GM13976 (cell line): ENCODE results near the gene TENT5A.

Experiments used
- DNase-seq: peaks from one replicate; pipeline ENCODE4 v3.0.0; 2012; ENCODE audit warnings: low spot score
- CTCF ChIP-seq: IDR thresholded peaks from 2 replicates; pipeline ENCODE4 v1.5.1; 2012; ENCODE audit warnings: borderline replicate concordance, mild to moderate bottlenecking; ENCODE audit not compliant: insufficient read depth; ENCODE audit errors: extremely low read depth, missing control alignments, control extremely low read depth
- in situ Hi-C: fragments of 300-500 bp; cut with MboI; formaldehyde crosslinking; loops from one replicate; pipeline ENCODE4 v1.12.0; 2022; ENCODE audit warnings: low sequenced_read_pairs, mixed read lengths, inconsistent platforms; ENCODE audit not compliant: unreplicated experiment

The TENT5A gene

GRCh38 chr6:81768150-81768942 lies 15.9 kb upstream of the TENT5A start:
- no peak for DNase-seq
- in situ Hi-C loops: no loop called here
- TF ChIP-seq CTCF: no peak

- no peak for TF ChIP-seq CTCF
- in situ Hi-C loops: no loop called here
- no peak for DNase-seq
Measured at GRCh38 chr6:81767163-81767891, 14.8 kb upstream of the TENT5A start.

DNA sequence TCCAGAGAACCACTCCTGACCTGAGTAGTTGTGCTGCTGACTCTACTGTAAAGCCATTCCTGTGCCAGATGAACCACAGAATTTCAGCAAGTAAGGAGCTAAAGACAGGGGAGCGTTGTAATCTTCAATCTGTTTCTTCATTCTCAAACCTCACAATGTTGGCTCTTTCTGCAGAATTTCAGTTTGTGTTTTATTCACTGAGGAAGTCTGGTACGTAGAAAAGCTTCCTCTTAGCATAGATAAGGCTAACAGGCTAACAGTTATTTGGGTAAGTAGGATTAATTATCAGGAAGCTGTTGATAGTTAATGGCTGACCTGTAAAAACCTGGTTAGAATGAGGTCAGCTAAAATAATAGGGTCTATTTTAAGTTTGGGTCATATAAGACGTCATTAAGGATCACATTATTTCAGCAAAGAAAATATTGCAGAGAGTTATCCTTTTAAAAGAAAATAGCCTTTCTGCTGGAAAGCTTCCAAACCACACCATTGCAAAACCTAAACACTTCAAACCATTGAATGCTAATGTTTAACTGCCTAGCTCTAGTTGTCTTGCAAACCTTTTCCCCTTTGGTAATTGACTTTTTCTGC lies 14.1 kb upstream of the TENT5A start:
- in situ Hi-C loops: no loop called here
- TF ChIP-seq CTCF: no peak
- no peak for DNase-seq

- no peak for TF ChIP-seq CTCF
- in situ Hi-C loops: no loop called here
- no peak for DNase-seq
Measured at GRCh38 chr6:81764531-81764930, 12.1 kb upstream of the TENT5A start.

DNA sequence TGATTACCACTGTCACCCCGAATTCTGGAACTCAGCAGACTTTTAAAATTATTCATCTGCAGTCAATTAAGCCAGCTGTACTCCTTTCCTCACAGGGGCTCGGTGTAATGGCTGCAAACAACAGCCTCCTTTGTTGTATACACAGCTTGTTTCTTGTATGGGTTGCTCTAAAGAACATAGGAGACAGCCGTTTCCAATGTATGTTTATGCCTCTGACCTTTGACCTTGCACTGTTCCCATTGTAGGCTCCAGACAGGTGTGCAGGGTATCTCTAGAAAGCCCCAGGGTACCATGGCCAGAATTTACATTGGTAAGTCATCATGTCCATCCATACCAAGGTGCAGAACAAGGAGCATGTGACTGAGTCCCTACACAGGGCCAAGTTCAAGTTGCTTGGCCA lies 11.5 kb upstream of the TENT5A start:
- no peak for DNase-seq
- no peak for TF ChIP-seq CTCF
- in situ Hi-C loops: no loop called here

GRCh38 chr6:81763051-81763450 lies 10.6 kb upstream of the TENT5A start:
- in situ Hi-C loops: no loop called here
- TF ChIP-seq CTCF: no peak
- DNase-seq: no peak
